NCI-H1092 (cell line): ENCODE measurements around the gene ST7.

Experiments
- DNase-seq: peaks from one replicate; lab custom pipeline; 2025; lab: John Stamatoyannopoulos, UW

The ST7 gene

GRCh38 chr7:116979430-116979829, 26.1 kb downstream of the ST7 start:
- no peak for DNase-seq

DNA sequence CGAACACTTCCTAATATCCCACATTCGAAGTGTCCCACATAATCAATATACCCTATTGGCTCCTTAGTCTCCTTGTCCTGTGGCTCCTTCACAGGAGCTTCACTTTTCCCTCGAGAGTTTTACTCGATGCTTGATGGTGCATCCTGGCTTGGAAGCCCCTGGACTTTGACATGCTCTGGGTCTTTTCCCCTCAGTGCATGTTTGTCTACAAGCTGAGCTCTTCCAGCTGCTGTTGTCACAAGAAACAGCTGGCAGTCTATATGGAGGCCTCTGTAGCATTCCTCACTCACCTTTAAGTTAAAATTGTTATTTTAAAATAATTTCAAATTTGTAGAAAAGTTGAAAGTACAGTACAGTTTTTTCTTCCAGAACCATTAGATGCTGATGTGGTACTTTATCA, 27.1 kb downstream of the ST7 start:
- no peak for DNase-seq

GRCh38 chr7:116981939-116982338, 28.6 kb downstream of the ST7 start:
- DNase-seq, result no peak

- DNase-seq, result no peak
These were observed 31.2 kb downstream of the ST7 start for GRCh38 chr7:116984511-116984910.

- DNase-seq, result peak; percentile 14
These were observed 31.6 kb downstream of the ST7 start for GRCh38 chr7:116984917-116985316.

DNA sequence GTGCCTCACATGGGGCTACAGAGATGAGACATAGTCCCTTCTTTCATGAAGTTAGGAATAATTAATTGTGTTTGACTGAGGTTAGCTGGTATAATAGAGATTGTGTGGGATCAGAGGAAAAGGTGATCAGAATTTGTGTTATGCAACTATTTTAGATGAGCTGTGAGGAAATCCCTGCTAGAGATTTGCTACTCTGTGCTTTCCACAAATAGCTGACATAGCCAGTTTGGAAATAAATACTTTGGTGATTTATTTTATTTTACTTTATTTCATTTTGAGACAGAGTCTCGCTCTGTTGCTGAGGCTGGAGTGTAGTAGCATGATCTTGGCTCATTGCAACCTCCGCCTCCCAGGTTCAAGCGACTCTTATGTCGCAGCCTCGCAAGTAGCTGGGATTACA, 32.3 kb downstream of the ST7 start:
- no peak for DNase-seq

DNA sequence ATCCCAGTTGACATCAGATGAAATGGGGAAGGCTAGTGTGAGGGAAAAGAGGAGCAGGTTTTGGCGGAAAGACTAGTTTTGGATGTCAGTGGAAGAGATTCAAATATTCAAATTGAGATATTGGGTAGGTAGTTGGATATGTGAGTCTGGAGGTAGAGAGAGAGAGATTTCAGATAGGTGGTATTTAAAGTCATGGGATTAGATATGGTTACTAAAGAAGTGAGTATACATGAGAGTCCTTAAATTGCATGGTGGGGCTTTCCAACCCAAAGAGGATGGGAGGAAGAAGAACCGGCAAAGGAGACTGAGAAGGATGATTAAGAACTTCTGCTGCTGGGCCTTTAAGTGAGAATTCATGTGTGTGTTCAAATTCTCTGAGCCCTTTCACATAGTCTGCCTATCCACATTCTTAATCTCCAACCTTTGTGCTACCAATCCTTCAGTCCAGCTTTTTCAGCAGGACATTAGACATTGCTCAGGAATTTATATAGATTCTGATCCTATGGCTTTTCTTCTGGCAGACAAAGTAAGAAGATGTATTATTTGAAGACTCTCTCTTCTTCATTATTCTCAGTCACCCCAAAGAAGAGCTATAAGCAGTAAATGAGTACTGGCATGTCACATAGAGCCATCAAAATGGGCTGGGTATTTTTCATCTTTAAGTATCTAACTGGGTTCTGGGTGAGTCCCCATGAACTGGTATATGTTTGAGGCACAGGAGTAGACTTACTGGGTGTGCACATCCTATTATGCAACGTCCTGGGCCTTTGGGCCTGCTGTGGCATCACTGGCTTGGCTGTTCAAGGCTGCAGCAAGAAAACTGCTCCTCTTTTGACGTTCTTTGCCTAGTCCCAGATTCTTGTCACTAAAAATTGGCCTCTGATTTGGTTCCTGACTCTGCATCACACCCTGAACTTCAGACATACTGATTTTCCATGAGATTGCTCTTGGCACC, 33.6 kb downstream of the ST7 start:
- DNase-seq, result no peak

GRCh38 chr7:116988363-116988989, 35.2 kb downstream of the ST7 start:
- no peak for DNase-seq

GRCh38 chr7:116990056-116990455, 36.8 kb downstream of the ST7 start:
- DNase-seq, result no peak

GRCh38 chr7:116991233-116991632, 37.9 kb downstream of the ST7 start:
- no peak for DNase-seq

- DNase-seq, result no peak
These were observed 41.3 kb downstream of the ST7 start for GRCh38 chr7:116994611-116995010.

GRCh38 chr7:116997972-116998371, 44.7 kb downstream of the ST7 start:
- no peak for DNase-seq

DNA sequence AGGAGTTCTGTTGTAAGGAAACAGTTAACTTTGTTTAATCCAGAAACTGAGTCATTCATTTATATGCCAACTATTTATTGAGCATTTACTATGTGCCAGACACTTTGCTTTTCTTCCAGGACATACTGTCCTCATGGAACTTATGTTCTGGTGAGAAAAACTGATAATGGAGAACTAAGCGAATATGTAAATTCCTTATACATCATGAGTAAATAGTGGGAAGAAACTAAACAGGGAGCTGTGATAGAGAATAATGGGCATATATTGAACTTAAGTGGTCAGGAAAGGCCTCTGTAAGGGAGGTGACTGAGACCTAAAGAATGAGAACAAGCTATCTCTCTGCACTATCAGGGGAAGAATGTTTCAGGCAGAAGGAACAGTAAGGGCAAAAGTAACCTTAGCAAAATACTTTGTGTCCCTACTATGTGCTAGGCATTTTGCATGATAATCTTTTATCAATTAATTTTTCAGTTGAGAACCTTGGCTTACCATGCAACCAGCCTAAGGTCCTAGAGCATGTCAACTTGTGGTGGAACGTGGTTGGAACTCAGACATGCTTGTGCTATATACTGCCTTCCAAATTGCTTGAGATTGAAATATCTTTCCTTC, 45.4 kb downstream of the ST7 start:
- DNase-seq, result no peak

DNA sequence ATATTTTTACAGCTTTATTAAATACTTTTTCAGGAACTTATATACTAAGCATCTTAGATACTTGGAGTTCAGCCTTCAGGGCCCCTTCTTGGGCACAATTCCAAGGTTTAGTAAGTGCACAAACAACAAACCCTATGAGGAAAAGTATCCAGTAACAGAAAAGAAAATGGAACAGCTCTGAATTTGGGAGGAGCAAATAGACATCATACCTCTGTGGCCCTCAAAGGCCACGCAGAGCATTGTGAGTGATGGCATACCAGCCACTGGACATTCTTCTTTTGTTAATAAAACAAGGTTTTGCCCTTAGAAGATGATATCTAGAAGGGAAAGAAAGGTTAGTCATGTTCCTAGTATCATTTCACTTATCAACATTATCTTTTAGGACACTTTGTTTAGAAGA, 46.0 kb downstream of the ST7 start:
- DNase-seq, result no peak

GRCh38 chr7:117001283-117001682, 48.0 kb downstream of the ST7 start:
- DNase-seq, result no peak

DNA sequence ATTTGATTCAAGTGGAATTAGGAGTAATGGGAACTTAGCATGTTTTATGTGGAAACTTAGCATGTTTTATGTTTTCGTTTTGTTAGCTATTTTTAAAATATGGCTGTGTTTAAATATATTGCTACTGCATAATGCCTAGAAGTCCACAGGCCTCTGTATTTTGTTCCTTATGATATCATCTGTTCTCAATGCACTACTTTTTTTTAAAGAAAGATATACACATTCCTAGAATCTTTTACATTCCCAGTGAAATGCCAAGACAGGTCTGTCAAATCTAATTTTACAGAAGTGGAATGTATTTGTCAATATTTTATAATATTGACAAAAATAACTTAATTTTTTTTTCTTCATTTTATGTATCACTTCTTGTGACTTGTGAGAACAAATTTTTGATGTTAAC, 51.6 kb downstream of the ST7 start:
- no peak for DNase-seq

DNA sequence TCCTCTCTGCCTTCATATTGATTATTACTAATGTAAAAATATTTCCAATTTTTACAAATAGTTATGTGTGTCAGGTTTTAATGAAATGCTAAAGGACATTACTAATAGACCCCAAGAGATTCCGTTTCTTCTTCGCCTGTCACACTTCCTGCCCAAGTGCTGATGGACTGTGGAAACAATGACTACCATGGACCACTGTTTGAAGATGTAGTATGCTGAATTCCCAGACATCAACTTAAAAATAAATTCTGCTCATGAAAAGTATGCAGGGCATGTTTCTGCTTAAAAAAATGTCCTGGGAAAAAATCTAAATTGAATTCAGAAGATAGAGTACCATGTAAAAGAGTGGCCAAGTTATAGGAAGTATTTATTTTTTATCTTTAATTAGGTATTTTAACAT, 52.1 kb downstream of the ST7 start:
- DNase-seq, result no peak

- DNase-seq, result no peak
These were observed 53.8 kb downstream of the ST7 start for GRCh38 chr7:117006907-117007684.

GRCh38 chr7:117008118-117008885, 55.0 kb downstream of the ST7 start:
- no peak for DNase-seq

DNA sequence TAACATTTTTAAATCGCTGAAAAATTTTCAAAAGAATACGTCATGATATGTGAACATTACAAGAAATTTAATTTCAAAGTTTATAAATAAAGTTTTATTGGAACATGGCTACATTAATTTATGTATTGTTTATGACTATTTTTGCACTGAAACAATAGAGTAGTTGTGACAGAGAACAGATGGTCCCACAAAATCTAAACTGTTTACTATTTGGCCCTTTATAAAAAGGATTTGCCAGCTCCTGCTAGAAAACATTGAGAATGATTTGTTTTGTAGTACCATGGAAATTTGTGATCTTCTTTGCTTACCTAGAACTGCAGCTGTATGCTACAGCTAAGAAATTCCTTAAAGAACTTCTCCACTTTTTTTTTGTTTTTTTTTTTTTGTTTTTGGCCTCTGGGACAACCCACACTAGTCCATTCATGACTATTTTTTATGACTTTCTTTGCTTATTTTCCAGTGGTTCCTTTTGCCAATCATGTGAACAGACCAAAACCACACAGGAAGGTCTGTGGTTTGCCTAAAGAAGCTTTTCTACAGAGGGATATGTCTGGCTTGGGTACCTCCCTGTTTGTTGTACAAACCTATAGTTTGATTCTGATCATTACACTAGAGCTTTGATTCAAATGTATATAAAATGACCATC, 55.7 kb downstream of the ST7 start:
- DNase-seq, result no peak
